Esophagus (tissue), 2 donors: ENCODE measurements around the gene CNN2. TPM values are rescaled to one million over a fixed set of nuclear protein-coding genes. Genes with fewer than 3 reads are reported as not detected.

Source experiments
- H3K27ac ChIP-seq, 2 donors: one replicate each; pipeline ENCODE4 v1.5.1; 2013; ENCODE audit warnings: low read depth in 2 of 2, mild to moderate bottlenecking in 2 of 2, inconsistent platforms in 1 of 2, low read length in 1 of 2, moderate library complexity in 1 of 2
- H3K27me3 ChIP-seq, 2 donors: one replicate each; pipeline ENCODE4 v1.6.1; 2013; ENCODE audit warnings: low read length in 2 of 2, control low read depth in 1 of 2, mild to moderate bottlenecking in 1 of 2; ENCODE audit not compliant: insufficient read depth in 2 of 2, control insufficient read depth in 1 of 2
- H3K36me3 ChIP-seq, 2 donors: one replicate each; pipeline ENCODE4 v1.6.1; 2013; ENCODE audit warnings: low read length in 1 of 2; ENCODE audit not compliant: control insufficient read depth in 2 of 2, insufficient read depth in 2 of 2
- H3K4me1 ChIP-seq, 2 donors: one replicate each; pipeline ENCODE4 v1.6.1; 2013; ENCODE audit warnings: low read length in 1 of 2; ENCODE audit not compliant: control insufficient read depth in 2 of 2, insufficient read depth in 2 of 2
- H3K4me3 ChIP-seq, 2 donors: one replicate each; pipeline ENCODE4 v1.5.1; 2013; ENCODE audit warnings: low read length in 2 of 2, mild to moderate bottlenecking in 2 of 2, low read depth in 1 of 2, moderate library complexity in 1 of 2
- H3K9me3 ChIP-seq, 2 donors: one replicate each; pipeline ENCODE4 v1.6.1; 2013; ENCODE audit warnings: mild to moderate bottlenecking in 2 of 2, low read depth in 1 of 2, low read length in 1 of 2, moderate library complexity in 1 of 2; ENCODE audit not compliant: control insufficient read depth in 2 of 2, insufficient read depth in 1 of 2
- WGBS, 2 donors: extraction: QIAGEN DNeasy Blood & Tissue Kit; methylation state at CpG; one replicate each; pipeline ENCODE4 v1.1.7; 2013; 5-methylcytosine and 5-hydroxymethylcytosine counted together
- polyA plus RNA-seq, 2 donors: library from polyadenylated mRNA; stranded (reverse); fragments of 200-250 nt; gene quantifications; one replicate each; pipeline ENCODE4 v1.2.3, GENCODE V29; 2013
- donor health status: healthy with polysubstance abuse.
- donor health status: Bipolar disorder and iron deficiency.

CNN2 gene
- polyA plus RNA-seq, result 100 to 1,000 TPM in 1 of 2 donors, 10 to 100 TPM in 1; 84.4 to 106 TPM

GRCh38 chr19:1025960-1026782 lies at the start of gene CNN2:
TSS of gene CNN2 (plus strand) at chr19:1026608. CDS start at chr19:1026662, 54 bp downstream.
- no peaks in the 10 kb centered on the region for H3K9me3 ChIP-seq
- H3K27ac ChIP-seq, result peak within 1 kb of the TSS; percentile 94 to 95
- WGBS, 2 donors, result 4 to 5% methylated on average over 63 of the region's 63 CpGs
- H3K36me3 ChIP-seq, result peaks cover 0 to 2% of the 10 kb centered on the region in 2 donors
- H3K27me3 ChIP-seq, result no peaks in the 10 kb centered on the region
- peaks cover 2 to 5% of the 10 kb centered on the region in 2 donors for H3K4me1 ChIP-seq
- peak within 1 kb of the TSS; percentile 89 to 97 for H3K4me3 ChIP-seq

- H3K27me3 ChIP-seq, result no peaks in the 10 kb centered on the region
- H3K9me3 ChIP-seq, result no peaks in the 10 kb centered on the region
- 78 to 79% methylated on average over 21 to 24 of the region's 24 CpGs for WGBS, 2 donors
- no peaks in the 10 kb centered on the region for H3K4me1 ChIP-seq
- H3K4me3 ChIP-seq, result no peak overlapping the region
- H3K27ac ChIP-seq, result no peak overlapping the region
- H3K36me3 ChIP-seq, result no peaks in the 10 kb centered on the region
Measured at GRCh38 chr19:977058-977464, 49.3 kb upstream of the CNN2 start.

GRCh38 chr19:979318-979741 lies 47.1 kb upstream of the CNN2 start:
- H3K27ac ChIP-seq, result no peak overlapping the region
- H3K4me3 ChIP-seq, result no peak overlapping the region
- WGBS, 2 donors, result 45 to 58% methylated on average over 19 of the region's 19 CpGs

GRCh38 chr19:980133-980998 lies 46.0 kb upstream of the CNN2 start:
- Histone ChIP-seq H3K9me3 (no peaks in the 10 kb centered on the region), H3K4me3 (no peak overlapping the region), H3K4me1 (peaks cover under 1 to 2% of the 10 kb centered on the region in 2 donors), H3K27me3 (no peaks in the 10 kb centered on the region), H3K36me3 (no peaks in the 10 kb centered on the region), H3K27ac (no peak overlapping the region)
- 33 to 35% methylated on average over 32 of the region's 32 CpGs for WGBS, 2 donors

More at GRCh38 chr19:979318-979741, 47.1 kb upstream of the CNN2 start:
- H3K9me3 ChIP-seq, result no peaks in the 10 kb centered on the region
- no peaks in the 10 kb centered on the region for H3K27me3 ChIP-seq
- no peaks in the 10 kb centered on the region for H3K36me3 ChIP-seq
- H3K4me1 ChIP-seq, result peaks cover 0 to 2% of the 10 kb centered on the region in 2 donors

- Histone ChIP-seq H3K4me3 (peak overlapping the region in 1 of 2 donors; percentile 33), H3K27ac (no peak overlapping the region), H3K36me3 (peaks cover 0 to 14% of the 10 kb centered on the region in 2 donors), H3K4me1 (peaks cover 2% of the 10 kb centered on the region in 2 donors), H3K27me3 (no peaks in the 10 kb centered on the region), H3K9me3 (no peaks in the 10 kb centered on the region)
- 1 to 2% methylated on average over 37 to 46 of the region's 46 CpGs for WGBS, 2 donors
Measured at GRCh38 chr19:982567-983170, 43.7 kb upstream of the CNN2 start.

GRCh38 chr19:984165-984967 lies 42.0 kb upstream of the CNN2 start, which contains the start of gene WDR18:
TSS of gene WDR18 (plus strand) at chr19:984345. CDS start at chr19:984354, 9 bp downstream.
- Histone ChIP-seq H3K27ac (peak within 1 kb of the TSS; percentile 80 to 89), H3K36me3 (peaks cover 2 to 22% of the 10 kb centered on the region in 2 donors), H3K4me3 (peak within 1 kb of the TSS; percentile 91 to 94), H3K4me1 (peaks cover 2% of the 10 kb centered on the region in 2 donors), H3K9me3 (no peaks in the 10 kb centered on the region), H3K27me3 (no peaks in the 10 kb centered on the region)
- 0 to 1% methylated on average over 78 of the region's 78 CpGs for WGBS, 2 donors

GRCh38 chr19:986083-986482 lies 40.3 kb upstream of the CNN2 start:
- Histone ChIP-seq H3K9me3 (no peaks in the 10 kb centered on the region), H3K36me3 (peaks cover 2 to 38% of the 10 kb centered on the region in 2 donors), H3K4me3 (no peak overlapping the region), H3K27ac (no peak overlapping the region), H3K4me1 (peaks cover 2% of the 10 kb centered on the region in 2 donors), H3K27me3 (no peaks in the 10 kb centered on the region)
- 90% methylated on average over 14 of the region's 14 CpGs for WGBS, 2 donors

GRCh38 chr19:988081-988480 lies 38.3 kb upstream of the CNN2 start:
- 79 to 81% methylated on average over 14 of the region's 14 CpGs for WGBS, 2 donors
- H3K4me3 ChIP-seq, result no peak overlapping the region
- no peak overlapping the region for H3K27ac ChIP-seq
- no peaks in the 10 kb centered on the region for H3K9me3 ChIP-seq
- no peaks in the 10 kb centered on the region for H3K27me3 ChIP-seq
- peaks cover 2 to 48% of the 10 kb centered on the region in 2 donors for H3K36me3 ChIP-seq
- H3K4me1 ChIP-seq, result peaks cover 0 to 2% of the 10 kb centered on the region in 2 donors
